Fibroblast of mammary gland (primary cell): ENCODE measurements around the gene TOMM6.

ENCODE experiments used
- DNase-seq: peaks from one replicate; pipeline ENCODE4 v3.0.0-alpha.2; 2010; ENCODE audit warnings: low read depth
- H3K4me3 ChIP-seq: 2 replicates; pipeline ENCODE4 v1.5.1; 2011; ENCODE audit warnings: low read depth, mild to moderate bottlenecking, low read length, moderate library complexity; ENCODE audit not compliant: control insufficient read depth
- TF ChIP-seq, protein P1 (sequence below): conservative IDR thresholded peaks from 2 replicates; pipeline ENCODE4 v1.5.1; 2011; ENCODE audit warnings: low read depth, low read length, inconsistent platforms; ENCODE audit not compliant: control insufficient read depth, insufficient read depth

The TOMM6 gene

DNA sequence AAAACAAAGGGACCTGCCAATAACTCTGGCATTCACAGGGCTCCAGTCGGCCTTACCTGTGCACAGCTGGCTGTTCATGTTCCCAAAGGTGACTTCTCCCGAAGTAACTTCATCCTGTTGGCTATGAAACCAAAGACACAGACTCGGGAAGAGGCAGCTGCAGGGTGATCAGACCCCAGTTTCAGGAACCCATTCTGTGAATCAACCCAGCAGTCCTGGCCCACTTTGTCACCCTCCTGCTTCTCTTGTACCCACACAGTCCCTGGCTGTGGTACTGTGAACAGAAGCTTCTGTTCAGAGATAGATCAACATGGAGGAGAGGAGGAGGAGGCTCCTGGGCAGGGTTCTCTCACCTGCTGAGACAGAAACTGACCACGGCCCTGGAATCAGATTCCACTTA, 31.6 kb upstream of the TOMM6 start:
- no peak for DNase-seq
- no peak overlapping the region for H3K4me3 ChIP-seq
- TF ChIP-seq, protein P1, sequence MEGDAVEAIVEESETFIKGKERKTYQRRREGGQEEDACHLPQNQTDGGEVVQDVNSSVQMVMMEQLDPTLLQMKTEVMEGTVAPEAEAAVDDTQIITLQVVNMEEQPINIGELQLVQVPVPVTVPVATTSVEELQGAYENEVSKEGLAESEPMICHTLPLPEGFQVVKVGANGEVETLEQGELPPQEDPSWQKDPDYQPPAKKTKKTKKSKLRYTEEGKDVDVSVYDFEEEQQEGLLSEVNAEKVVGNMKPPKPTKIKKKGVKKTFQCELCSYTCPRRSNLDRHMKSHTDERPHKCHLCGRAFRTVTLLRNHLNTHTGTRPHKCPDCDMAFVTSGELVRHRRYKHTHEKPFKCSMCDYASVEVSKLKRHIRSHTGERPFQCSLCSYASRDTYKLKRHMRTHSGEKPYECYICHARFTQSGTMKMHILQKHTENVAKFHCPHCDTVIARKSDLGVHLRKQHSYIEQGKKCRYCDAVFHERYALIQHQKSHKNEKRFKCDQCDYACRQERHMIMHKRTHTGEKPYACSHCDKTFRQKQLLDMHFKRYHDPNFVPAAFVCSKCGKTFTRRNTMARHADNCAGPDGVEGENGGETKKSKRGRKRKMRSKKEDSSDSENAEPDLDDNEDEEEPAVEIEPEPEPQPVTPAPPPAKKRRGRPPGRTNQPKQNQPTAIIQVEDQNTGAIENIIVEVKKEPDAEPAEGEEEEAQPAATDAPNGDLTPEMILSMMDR = no peak

DNA sequence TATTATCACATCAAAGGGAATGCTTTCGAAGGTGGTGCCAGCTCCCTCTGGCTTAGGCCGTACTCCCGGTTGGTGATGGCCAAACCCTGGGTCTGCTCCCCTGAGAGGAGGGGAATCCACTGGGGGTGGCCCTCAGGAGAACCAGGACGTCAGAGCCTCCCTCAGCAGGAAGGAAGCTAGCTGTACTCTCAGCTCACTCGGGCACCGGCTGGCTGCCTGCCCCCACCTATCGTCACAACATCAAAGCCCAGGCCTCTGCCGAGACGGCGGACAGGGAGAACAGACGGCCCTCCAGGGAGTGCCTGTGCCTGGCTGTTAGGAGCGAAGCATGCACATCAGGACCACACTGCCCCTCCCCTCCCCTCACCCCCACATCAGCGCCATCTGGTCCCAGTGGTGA, 31.1 kb upstream of the TOMM6 start:
- DNase-seq = no peak
- H3K4me3 ChIP-seq = no peak overlapping the region
- TF ChIP-seq, protein P1 = no peak

DNA sequence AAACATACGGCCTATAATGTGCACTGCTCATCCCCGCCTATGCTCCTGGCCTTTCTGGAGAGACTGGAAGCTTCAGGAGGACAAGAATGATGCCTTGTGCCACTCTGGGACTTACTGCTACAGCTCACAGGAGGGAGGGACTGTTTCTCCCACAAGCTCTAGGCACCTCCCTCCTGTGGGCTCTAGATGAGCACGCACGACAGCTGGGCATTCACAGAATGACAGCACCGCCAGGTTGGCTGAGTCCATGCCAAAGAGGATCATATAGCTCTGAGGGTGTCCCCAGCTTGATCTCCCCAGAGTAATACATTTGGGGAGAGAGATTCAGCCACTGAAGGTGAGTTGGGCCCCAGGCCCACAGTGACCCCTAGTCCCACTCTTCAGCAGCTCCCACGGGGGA, 30.2 kb upstream of the TOMM6 start:
- TF ChIP-seq, protein P1 = no peak
- no peak overlapping the region for H3K4me3 ChIP-seq
- no peak for DNase-seq

DNA sequence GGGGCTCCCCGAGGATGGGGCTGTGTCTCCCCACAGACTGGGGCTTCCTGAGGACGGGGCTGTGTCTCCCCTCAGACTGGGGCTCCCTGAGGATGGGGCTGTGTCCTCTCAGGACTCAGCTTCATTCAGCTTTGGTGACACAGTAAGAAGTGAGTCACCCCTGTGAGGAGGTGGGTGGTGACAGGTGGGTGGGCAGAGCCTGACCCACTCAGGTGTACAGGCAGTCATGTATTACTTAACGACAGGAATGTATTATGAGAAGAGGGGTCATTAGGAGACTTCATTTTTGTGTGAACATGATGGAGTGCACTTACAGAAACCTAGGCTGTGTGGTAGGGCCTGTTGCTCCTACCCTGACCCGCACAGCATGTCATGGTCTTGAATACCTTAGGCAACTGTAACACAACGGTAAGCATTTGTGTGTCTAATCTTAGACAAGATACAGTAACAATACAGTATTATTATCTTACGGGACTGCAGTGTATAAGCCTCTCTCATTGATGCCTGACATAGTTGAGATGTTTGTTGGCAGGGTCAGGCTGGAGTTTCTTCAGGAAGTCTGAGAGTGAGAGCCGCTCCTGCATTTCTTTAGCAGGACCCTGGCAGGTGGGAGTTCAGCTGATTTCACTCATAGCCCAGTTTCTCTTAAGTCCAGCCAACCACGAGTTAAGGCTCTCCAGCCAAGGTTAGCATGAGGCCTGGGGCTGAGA, 29.4 kb upstream of the TOMM6 start:
- no peak overlapping the region for H3K4me3 ChIP-seq
- TF ChIP-seq, protein P1 = no peak
- DNase-seq = no peak

DNA sequence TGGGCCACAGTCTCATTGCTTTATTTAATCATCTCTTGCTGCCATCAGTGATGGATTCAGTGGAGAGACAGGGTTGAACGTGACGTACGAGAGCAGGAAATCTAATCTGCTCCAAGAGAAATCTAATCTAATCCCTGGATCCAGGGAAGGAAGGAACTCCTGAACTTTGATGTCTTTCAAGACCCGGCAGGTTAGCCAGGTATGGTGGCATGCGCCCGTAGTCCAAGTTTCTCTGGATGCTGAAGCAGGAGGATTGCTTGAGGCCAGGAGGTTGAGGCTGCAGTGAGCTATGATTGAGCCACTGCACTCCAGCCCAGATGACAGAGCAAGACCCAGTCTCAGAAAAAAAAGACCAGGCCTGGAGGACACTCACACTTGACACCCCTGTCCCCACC, 28.9 kb upstream of the TOMM6 start:
- H3K4me3 ChIP-seq = no peak overlapping the region
- TF ChIP-seq, protein P1 = no peak
- no peak for DNase-seq

DNA sequence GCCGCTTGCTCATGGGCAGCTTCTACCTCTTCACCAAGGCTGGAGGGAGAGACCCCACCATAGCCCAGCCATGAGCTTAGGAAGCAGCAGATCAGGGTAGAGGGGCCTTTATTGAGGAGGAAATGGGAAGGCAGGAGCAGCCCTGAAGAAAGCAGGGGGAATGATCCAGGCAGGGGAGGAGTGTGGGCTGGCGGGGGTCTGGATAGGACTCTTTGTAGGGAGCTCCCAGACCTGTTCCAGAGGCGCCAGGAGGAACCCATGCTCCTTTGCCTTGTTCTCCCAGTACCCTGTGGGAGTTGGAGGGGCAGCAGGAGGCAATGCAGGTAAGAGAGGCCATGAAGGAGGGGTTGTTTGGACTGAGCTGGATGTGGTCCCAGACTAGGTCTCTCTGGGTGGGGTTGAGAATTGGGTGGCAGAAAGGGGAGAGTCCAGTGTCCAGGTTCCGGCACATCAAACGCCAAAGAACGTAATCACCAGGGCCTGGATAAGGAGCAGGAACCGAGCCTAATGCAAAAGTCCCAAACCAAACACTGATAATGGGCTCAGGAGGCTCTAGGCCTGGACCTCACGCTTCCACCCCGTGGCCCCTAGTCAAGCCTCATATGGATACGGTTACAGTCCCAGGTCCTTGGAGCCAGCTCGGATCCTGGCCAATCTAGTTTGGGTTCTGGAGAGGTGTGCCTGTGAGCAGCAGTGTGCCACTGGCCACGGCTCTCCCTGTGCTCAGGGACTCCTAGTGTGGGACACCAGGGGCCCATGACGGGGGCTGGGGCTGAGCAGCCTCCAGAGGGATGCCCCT, 28.2 kb upstream of the TOMM6 start:
- TF ChIP-seq, protein P1 = no peak
- no peak overlapping the region for H3K4me3 ChIP-seq
- no peak for DNase-seq
